ENCODE data around the gene KAT7.
"Not testable (repeated sequence)": the region's sequence is repeated elsewhere in the genome, so short reads cannot be mapped to it uniquely, and the experiment has no call there.

The KAT7 gene

GRCh38 chr17:49814781-49815529 is 26.5 kb downstream of the KAT7 start:
- H3K9ac ChIP-seq (ENCODE audit: low read depth, low read length), result peak overlapping the region; percentile 33
- H3K4me1 ChIP-seq (ENCODE audit: insufficient read depth, low read length), result peaks cover 46% of the 10 kb centered on the region
- peaks cover 18% of the 10 kb centered on the region; the same call in 1 of the 2 replicates for H3K36me3 ChIP-seq (ENCODE audit: insufficient read depth, low read length)
- H3K9me3 ChIP-seq (ENCODE audit: control insufficient read depth, insufficient read depth, low read length), result no peaks in the 10 kb centered on the region

GRCh38 chr17:49815761-49816281 is 27.3 kb downstream of the KAT7 start:
- Histone ChIP-seq H3K9me3 (ENCODE audit: control insufficient read depth, insufficient read depth, low read length) (no peaks in the 10 kb centered on the region), H3K36me3 (ENCODE audit: insufficient read depth, low read length) (peaks cover 21% of the 10 kb centered on the region; the same call in 1 of the 2 replicates), H3K4me1 (ENCODE audit: insufficient read depth, low read length) (peaks cover 46% of the 10 kb centered on the region), H3K9ac (ENCODE audit: low read depth, low read length) (peak overlapping the region; percentile 33)

- Histone ChIP-seq H3K9ac (ENCODE audit: low read depth, low read length) (no peak overlapping the region), H3K4me1 (ENCODE audit: insufficient read depth, low read length) (peaks cover 44% of the 10 kb centered on the region), H3K36me3 (ENCODE audit: insufficient read depth, low read length) (peaks cover 40% of the 10 kb centered on the region)
These were observed 29.5 kb downstream of the KAT7 start for GRCh38 chr17:49817993-49818392.

GRCh38 chr17:49819138-49819537 is 30.7 kb downstream of the KAT7 start:
- Histone ChIP-seq H3K9me3 (ENCODE audit: control insufficient read depth, insufficient read depth, low read length) (no peaks in the 10 kb centered on the region), H3K9ac (ENCODE audit: low read depth, low read length) (no peak overlapping the region), H3K4me1 (ENCODE audit: insufficient read depth, low read length) (peaks cover 34% of the 10 kb centered on the region), H3K36me3 (ENCODE audit: insufficient read depth, low read length) (peaks cover 49% of the 10 kb centered on the region)

More at GRCh38 chr17:49817993-49818392, 29.5 kb downstream of the KAT7 start:
- H3K9me3 ChIP-seq (ENCODE audit: control insufficient read depth, insufficient read depth, low read length), result no peaks in the 10 kb centered on the region

GRCh38 chr17:49819651-49820050 is 31.2 kb downstream of the KAT7 start:
- peaks cover 30% of the 10 kb centered on the region for H3K4me1 ChIP-seq (ENCODE audit: insufficient read depth, low read length)
- no peaks in the 10 kb centered on the region for H3K9me3 ChIP-seq (ENCODE audit: control insufficient read depth, insufficient read depth, low read length)
- H3K36me3 ChIP-seq (ENCODE audit: insufficient read depth, low read length), result peaks cover 49% of the 10 kb centered on the region
- H3K9ac ChIP-seq (ENCODE audit: low read depth, low read length), result no peak overlapping the region

- Histone ChIP-seq H3K36me3 (ENCODE audit: insufficient read depth, low read length) (peaks cover 55% of the 10 kb centered on the region), H3K4me1 (ENCODE audit: insufficient read depth, low read length) (peaks cover 29% of the 10 kb centered on the region), H3K9ac (ENCODE audit: low read depth, low read length) (no peak overlapping the region), H3K9me3 (ENCODE audit: control insufficient read depth, insufficient read depth, low read length) (no peaks in the 10 kb centered on the region)
These were observed 32.3 kb downstream of the KAT7 start for GRCh38 chr17:49820773-49821172.

- peaks cover 26% of the 10 kb centered on the region for H3K4me1 ChIP-seq (ENCODE audit: insufficient read depth, low read length)
- peaks cover 62% of the 10 kb centered on the region for H3K36me3 ChIP-seq (ENCODE audit: insufficient read depth, low read length)
- H3K9ac ChIP-seq (ENCODE audit: low read depth, low read length), result no peak overlapping the region
- no peaks in the 10 kb centered on the region for H3K9me3 ChIP-seq (ENCODE audit: control insufficient read depth, insufficient read depth, low read length)
These were observed 33.0 kb downstream of the KAT7 start for GRCh38 chr17:49821466-49821865.

GRCh38 chr17:49821916-49822315 is 33.4 kb downstream of the KAT7 start:
- Histone ChIP-seq H3K4me1 (ENCODE audit: insufficient read depth, low read length) (peaks cover 21% of the 10 kb centered on the region; the same call in 1 of the 2 replicates), H3K9me3 (ENCODE audit: control insufficient read depth, insufficient read depth, low read length) (no peaks in the 10 kb centered on the region), H3K36me3 (ENCODE audit: insufficient read depth, low read length) (peaks cover 66% of the 10 kb centered on the region), H3K9ac (ENCODE audit: low read depth, low read length) (no peak overlapping the region)

GRCh38 chr17:49822829-49823228 is 34.3 kb downstream of the KAT7 start:
- Histone ChIP-seq H3K36me3 (ENCODE audit: insufficient read depth, low read length) (peaks cover 59% of the 10 kb centered on the region), H3K4me1 (ENCODE audit: insufficient read depth, low read length) (peaks cover 12% of the 10 kb centered on the region; the same call in 1 of the 2 replicates), H3K9ac (ENCODE audit: low read depth, low read length) (no peak overlapping the region), H3K9me3 (ENCODE audit: control insufficient read depth, insufficient read depth, low read length) (no peaks in the 10 kb centered on the region)

GRCh38 chr17:49823614-49824013 is 35.1 kb downstream of the KAT7 start:
- Histone ChIP-seq H3K4me1 (ENCODE audit: insufficient read depth, low read length) (peaks cover 10% of the 10 kb centered on the region; the same call in 1 of the 2 replicates), H3K9me3 (ENCODE audit: control insufficient read depth, insufficient read depth, low read length) (no peaks in the 10 kb centered on the region), H3K36me3 (ENCODE audit: insufficient read depth, low read length) (peaks cover 57% of the 10 kb centered on the region), H3K9ac (ENCODE audit: low read depth, low read length) (no peak overlapping the region)

GRCh38 chr17:49825645-49826044 is 37.2 kb downstream of the KAT7 start:
- peaks cover 8% of the 10 kb centered on the region; the same call in 1 of the 2 replicates for H3K4me1 ChIP-seq (ENCODE audit: insufficient read depth, low read length)
- H3K9ac ChIP-seq (ENCODE audit: low read depth, low read length), result no peak overlapping the region
- no peaks in the 10 kb centered on the region for H3K9me3 ChIP-seq (ENCODE audit: control insufficient read depth, insufficient read depth, low read length)
- peaks cover 64% of the 10 kb centered on the region for H3K36me3 ChIP-seq (ENCODE audit: insufficient read depth, low read length)

GRCh38 chr17:49828325-49828724 is 39.8 kb downstream of the KAT7 start:
- H3K4me1 ChIP-seq (ENCODE audit: insufficient read depth, low read length); H3K9ac ChIP-seq (ENCODE audit: low read depth, low read length); H3K9me3 ChIP-seq (ENCODE audit: control insufficient read depth, insufficient read depth, low read length): not testable (repeated sequence)
- H3K36me3 ChIP-seq (ENCODE audit: insufficient read depth, low read length), result peaks cover 57% of the 10 kb centered on the region

- Histone ChIP-seq H3K9me3 (ENCODE audit: control insufficient read depth, insufficient read depth, low read length) (no peaks in the 10 kb centered on the region), H3K36me3 (ENCODE audit: insufficient read depth, low read length) (peaks cover 56% of the 10 kb centered on the region), H3K4me1 (ENCODE audit: insufficient read depth, low read length) (peaks cover 8% of the 10 kb centered on the region; the same call in 1 of the 2 replicates), H3K9ac (ENCODE audit: low read depth, low read length) (no peak overlapping the region)
These were observed 40.5 kb downstream of the KAT7 start for GRCh38 chr17:49829026-49829425.

- Histone ChIP-seq H3K9ac (ENCODE audit: low read depth, low read length) (no peak overlapping the region), H3K4me1 (ENCODE audit: insufficient read depth, low read length) (0 out of 2 replicates have a peak, but pooled peaks cover 3% of the 10 kb centered on the region), H3K9me3 (ENCODE audit: control insufficient read depth, insufficient read depth, low read length) (no peaks in the 10 kb centered on the region), H3K36me3 (ENCODE audit: insufficient read depth, low read length) (peaks cover 61% of the 10 kb centered on the region)
These were observed 42.1 kb downstream of the KAT7 start for GRCh38 chr17:49830605-49831004.

Data from ES-I3 (cell line).